Effector memory CD4-positive, alpha-beta T cell (primary cell): Measurements from ENCODE around the gene PAK2.

Experiments used
- DNase-seq, 3 donors: peaks; one replicate each; pipeline ENCODE4 v3.0.0-alpha.2; 2020
- H3K27ac ChIP-seq: 2 replicates; pipeline ENCODE4 v1.7.0; 2013; ENCODE audit warnings: mild to moderate bottlenecking, low read length, moderate library complexity; ENCODE audit not compliant: insufficient read depth, poor library complexity, severe bottlenecking
- H3K27me3 ChIP-seq: replicated peaks from 2 replicates; pipeline ENCODE4 v1.7.0; 2013; ENCODE audit warnings: mild to moderate bottlenecking, low read length; ENCODE audit not compliant: insufficient read depth, control insufficient read depth, poor library complexity, severe bottlenecking
- H3K36me3 ChIP-seq: 2 replicates; pipeline ENCODE4 v1.7.0; 2013; ENCODE audit warnings: mild to moderate bottlenecking, low read length, moderate library complexity; ENCODE audit not compliant: control insufficient read depth, insufficient read depth
- H3K4me1 ChIP-seq: 2 replicates; pipeline ENCODE4 v1.7.0; 2013; ENCODE audit warnings: low read length, mild to moderate bottlenecking; ENCODE audit not compliant: control insufficient read depth, insufficient read depth, poor library complexity, severe bottlenecking
- H3K4me3 ChIP-seq: 2 replicates; pipeline ENCODE4 v1.7.0; 2013; ENCODE audit warnings: low read length, low read depth, mild to moderate bottlenecking; ENCODE audit not compliant: insufficient read depth, poor library complexity, severe bottlenecking
- H3K9me3 ChIP-seq: 2 replicates; pipeline ENCODE4 v1.7.0; 2013; ENCODE audit warnings: mild to moderate bottlenecking, low read length, moderate library complexity; ENCODE audit not compliant: control insufficient read depth

Gene PAK2

DNA sequence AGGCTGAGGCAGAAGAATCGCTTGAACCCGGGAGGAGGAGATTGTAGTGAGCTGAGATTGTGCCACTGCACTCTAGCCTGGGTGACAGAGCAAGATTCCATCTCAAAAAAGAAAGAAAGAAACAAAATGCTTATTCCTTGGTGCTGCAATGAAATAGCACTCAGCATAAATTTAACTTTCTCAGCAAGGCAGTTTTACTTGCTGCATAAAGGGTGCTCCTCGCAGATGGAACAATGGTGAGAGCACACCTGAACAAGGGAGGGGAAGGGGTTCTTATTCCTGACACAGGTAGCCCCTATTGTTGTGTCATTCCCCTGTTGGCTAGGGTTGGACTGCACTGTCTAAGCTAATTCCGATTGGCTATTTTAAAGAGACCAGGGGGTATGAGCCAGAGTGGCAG lies 17.1 kb downstream of the PAK2 start:
- Histone ChIP-seq H3K9me3 (peaks cover 19% of the 10 kb centered on the region), H3K36me3 (peaks cover 11% of the 10 kb centered on the region), H3K4me1 (no peaks in the 10 kb centered on the region), H3K4me3 (no peak overlapping the region), H3K27me3 (no peaks in the 10 kb centered on the region), H3K27ac (no peak overlapping the region)
- no peak for DNase-seq

- no peak for DNase-seq
- Histone ChIP-seq H3K36me3 (peaks cover 11% of the 10 kb centered on the region), H3K4me3 (no peak overlapping the region), H3K27me3 (no peaks in the 10 kb centered on the region), H3K4me1 (no peaks in the 10 kb centered on the region), H3K27ac (no peak overlapping the region), H3K9me3 (peaks cover 19% of the 10 kb centered on the region)
These were observed 18.5 kb downstream of the PAK2 start for GRCh38 chr3:196757876-196758739.

DNA sequence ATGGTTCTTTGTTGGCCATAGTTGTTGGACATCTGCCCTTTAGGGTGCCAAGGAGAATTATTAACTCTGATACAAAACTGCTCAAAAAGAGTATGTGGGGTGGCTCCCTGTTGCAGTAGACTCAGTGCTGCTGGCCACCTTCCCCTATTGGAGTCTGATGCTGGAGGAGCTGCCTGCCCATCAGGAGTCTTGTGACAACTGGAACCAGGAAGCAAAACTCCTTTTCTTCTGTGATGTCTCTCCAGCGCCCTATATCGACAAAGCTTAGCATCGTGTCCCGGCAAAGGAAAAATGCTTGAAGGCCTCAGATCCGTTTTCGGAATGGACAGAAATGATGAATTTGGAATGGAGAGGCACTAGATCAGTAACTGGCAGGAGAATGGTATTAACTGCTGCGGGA lies 23.5 kb downstream of the PAK2 start:
- Histone ChIP-seq H3K4me3 (no peak overlapping the region), H3K27me3 (no peaks in the 10 kb centered on the region), H3K36me3 (no peaks in the 10 kb centered on the region), H3K9me3 (no peaks in the 10 kb centered on the region), H3K4me1 (no peaks in the 10 kb centered on the region), H3K27ac (no peak overlapping the region)
- DNase-seq: no peak

DNA sequence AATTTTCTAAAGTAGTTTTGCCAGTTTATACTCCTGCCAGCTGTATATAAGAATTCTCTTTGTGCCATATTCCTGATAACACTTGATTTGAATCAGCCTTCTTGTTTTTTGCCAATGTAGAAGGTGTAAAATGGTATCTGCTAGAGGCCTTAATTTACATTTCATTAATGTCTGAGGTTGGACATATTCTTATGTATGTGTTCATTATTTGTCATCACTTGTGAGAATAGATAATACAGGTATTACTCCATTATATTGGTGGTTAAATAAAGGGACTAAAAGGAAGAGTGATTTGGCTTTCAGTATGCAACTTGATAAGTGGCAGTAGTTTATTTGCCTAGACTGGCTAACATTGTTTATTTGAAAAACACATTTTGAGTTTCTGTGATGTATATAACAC lies 25.8 kb downstream of the PAK2 start:
- no peak overlapping the region for H3K4me3 ChIP-seq
- H3K9me3 ChIP-seq: no peaks in the 10 kb centered on the region
- DNase-seq: no peak
- no peaks in the 10 kb centered on the region for H3K4me1 ChIP-seq
- no peak overlapping the region for H3K27ac ChIP-seq
- no peaks in the 10 kb centered on the region for H3K36me3 ChIP-seq
- no peaks in the 10 kb centered on the region for H3K27me3 ChIP-seq

DNA sequence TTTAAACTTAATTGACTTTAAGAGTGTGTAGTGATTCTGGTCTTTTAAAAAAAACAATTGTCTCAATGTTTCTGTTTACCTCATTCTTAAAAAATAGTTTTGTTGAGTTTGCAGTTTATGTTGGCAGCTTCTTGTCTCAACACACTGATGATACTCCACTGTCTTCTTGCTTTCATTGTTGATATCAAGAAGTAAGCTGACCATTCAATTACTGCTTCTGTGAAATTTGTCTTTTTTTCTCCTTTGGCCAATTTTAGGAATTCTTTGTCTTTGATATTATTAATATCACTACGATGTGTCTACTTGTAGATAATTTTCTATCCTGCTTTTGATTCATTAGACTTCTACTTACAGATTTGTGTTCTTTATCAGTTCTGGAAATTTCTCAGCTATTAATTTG lies 31.4 kb downstream of the PAK2 start:
- Histone ChIP-seq H3K36me3 (no peaks in the 10 kb centered on the region), H3K4me1 (peaks cover 7% of the 10 kb centered on the region), H3K9me3 (no peaks in the 10 kb centered on the region), H3K27ac (no peak overlapping the region), H3K27me3 (no peaks in the 10 kb centered on the region), H3K4me3 (no peak overlapping the region)
- DNase-seq: no peak

DNA sequence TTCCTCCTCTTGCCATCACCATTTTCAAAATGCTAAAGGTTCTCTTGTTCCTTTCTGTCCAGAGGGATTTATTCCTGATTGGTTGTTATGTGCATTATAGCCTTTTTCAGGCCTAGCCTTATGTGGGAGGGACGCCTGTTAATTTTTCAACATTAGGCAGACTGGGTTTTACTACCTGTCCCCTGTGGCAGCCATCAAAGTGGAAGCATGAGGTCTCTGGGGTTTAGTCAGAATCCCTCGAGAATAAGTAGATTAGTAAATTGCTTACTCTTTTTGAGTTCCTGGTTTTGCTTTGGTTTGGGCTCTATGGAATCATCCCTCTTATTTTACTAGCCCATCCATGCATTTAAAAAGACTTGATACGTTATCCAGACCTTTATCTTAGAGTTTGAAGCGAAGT lies 32.4 kb downstream of the PAK2 start:
- no peak for DNase-seq
- Histone ChIP-seq H3K27ac (no peak overlapping the region), H3K27me3 (no peaks in the 10 kb centered on the region), H3K9me3 (no peaks in the 10 kb centered on the region), H3K4me1 (peaks cover 7% of the 10 kb centered on the region), H3K4me3 (no peak overlapping the region), H3K36me3 (no peaks in the 10 kb centered on the region)

- DNase-seq: no peak
- Histone ChIP-seq H3K27ac (no peak overlapping the region), H3K27me3 (no peaks in the 10 kb centered on the region), H3K36me3 (no peaks in the 10 kb centered on the region), H3K4me1 (peaks cover 7% of the 10 kb centered on the region), H3K4me3 (no peak overlapping the region), H3K9me3 (no peaks in the 10 kb centered on the region)
These were observed 33.2 kb downstream of the PAK2 start for GRCh38 chr3:196772897-196773296.

DNA sequence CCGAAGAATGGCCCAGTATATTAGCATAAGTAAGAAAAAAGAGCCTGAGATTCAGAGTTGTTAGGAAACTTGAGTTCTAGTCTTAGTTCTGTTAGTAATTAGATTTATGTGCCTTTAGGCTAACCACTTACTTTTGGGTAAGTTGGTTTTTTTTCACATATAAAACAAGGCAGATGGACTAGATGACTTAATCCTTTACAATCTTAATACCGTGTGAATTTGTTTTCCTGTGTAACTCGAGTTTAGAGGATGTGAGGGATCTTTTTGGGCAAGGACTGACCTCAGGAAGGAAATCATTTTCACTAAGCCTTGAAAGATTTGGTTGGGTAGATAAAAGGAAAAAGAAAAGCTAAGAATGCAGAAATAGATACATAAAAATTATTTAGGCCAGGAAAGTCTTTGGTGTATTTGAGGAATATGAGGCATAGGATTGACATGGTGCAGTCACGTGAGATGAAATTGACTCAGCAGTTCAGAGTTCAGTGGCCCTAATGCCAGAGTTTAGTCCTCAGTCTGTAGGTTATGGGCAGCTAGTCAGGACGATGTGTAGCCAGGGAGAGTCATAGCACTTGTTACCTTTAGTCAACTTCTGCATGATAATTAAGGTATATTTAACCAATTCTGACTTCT lies 34.6 kb downstream of the PAK2 start:
- Histone ChIP-seq H3K9me3 (no peaks in the 10 kb centered on the region), H3K4me1 (peaks cover 14% of the 10 kb centered on the region), H3K27ac (no peak overlapping the region), H3K36me3 (no peaks in the 10 kb centered on the region), H3K27me3 (no peaks in the 10 kb centered on the region), H3K4me3 (no peak overlapping the region)
- no peak for DNase-seq

GRCh38 chr3:196774848-196775422 lies 35.3 kb downstream of the PAK2 start:
- H3K36me3 ChIP-seq: no peaks in the 10 kb centered on the region

DNA sequence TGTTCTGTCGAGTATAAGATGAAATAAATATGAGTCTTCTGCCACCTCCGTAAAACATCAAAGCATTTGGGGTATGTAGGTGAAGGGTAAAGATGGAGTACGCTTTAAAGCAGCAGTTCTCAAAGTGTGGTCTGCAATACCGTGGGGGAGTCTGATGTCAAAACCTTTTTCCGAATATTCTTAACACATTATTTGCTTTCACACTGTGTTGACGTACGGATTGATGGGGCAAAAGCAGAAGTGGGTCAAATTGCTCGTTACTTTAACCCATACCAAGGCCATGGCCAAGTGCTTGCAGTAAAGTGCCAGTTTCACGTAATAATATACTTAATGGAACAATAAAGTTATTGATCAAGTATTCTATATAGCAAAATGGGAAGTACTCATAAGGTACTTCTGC lies 36.3 kb downstream of the PAK2 start:
- no peaks in the 10 kb centered on the region for H3K36me3 ChIP-seq
- H3K27me3 ChIP-seq: no peaks in the 10 kb centered on the region
- H3K4me1 ChIP-seq: peaks cover 14% of the 10 kb centered on the region
- H3K4me3 ChIP-seq: no peak overlapping the region
- H3K27ac ChIP-seq: no peak overlapping the region
- DNase-seq: no peak
- H3K9me3 ChIP-seq: no peaks in the 10 kb centered on the region

More at GRCh38 chr3:196774848-196775422, 35.3 kb downstream of the PAK2 start:
- no peak for DNase-seq
- Histone ChIP-seq H3K9me3 (no peaks in the 10 kb centered on the region), H3K4me1 (peaks cover 14% of the 10 kb centered on the region), H3K4me3 (no peak overlapping the region), H3K27ac (no peak overlapping the region), H3K27me3 (no peaks in the 10 kb centered on the region)
